Bone marrow (tissue), 2 donors: ENCODE results near the gene VCL.
"Not testable (repeated sequence)": the region's sequence is repeated elsewhere in the genome, so short reads cannot be mapped to it uniquely, and the experiment has no call there.

Experiments used
- DNase-seq, 2 donors: peaks; one replicate each; lab custom pipeline; 2025; lab: John Stamatoyannopoulos, UW

The VCL gene

DNA sequence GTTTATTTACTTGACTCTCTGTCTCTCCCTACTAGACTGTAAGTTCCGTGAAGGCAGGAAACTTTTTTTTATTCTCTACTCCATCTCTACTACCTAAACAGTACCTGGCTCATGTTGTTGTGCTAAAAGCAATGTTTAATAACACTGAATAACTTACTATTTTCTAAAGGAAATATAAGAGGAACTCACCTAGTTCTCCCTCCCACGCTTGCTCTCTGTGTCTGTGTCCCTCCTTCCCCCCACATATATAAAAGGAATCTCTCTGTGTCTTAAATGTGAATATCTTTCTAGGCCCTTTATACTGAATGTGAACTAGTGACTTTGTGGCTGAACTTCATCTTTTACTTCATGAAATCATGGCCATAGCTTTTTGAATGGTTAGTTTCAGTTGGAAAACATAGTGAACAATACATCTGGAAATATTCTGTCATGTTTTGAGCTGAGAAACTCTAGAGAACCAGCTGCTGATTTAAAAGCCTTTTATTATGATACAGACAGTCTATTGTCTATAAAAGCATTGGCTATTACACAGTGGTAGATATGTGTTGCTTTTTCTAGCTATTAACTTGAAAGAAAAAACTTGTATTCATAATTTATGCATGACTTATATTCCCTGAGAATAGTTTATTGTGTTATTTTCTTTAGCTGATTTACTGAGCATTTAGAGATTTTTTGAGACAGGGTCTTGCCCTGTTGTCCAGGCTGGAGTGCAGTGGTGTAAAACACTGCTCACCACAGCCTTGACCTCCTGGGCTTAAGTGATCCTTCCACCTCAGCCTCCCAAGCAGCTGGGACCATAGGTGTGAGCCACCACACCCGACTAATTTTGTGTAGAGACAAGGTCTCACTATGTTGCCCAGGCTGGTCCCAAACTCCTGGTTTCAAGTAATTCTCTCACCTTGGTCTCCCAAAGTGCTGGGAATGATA, 42.5 kb downstream of the VCL start:
- peak in 1 of 2 donors; percentile 25 for DNase-seq

DNA sequence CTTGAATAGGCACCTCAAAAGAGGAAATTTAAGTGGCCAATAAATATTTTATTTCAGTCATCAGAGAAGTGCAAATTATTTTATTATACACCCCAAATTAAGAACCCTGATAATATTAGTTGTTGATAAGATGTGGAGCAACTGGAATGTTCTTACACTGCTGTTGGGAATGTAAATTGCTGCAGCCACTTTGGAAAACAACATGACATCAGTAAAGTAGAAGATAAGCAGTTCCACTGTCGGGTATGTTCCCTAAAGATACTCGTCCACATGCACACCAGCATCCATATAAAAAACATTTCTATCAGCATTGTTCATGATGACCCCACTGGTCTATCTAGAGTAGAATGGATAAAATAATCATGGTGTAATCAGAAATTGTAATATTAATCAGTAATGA, 46.5 kb downstream of the VCL start:
- DNase-seq: no peak

DNA sequence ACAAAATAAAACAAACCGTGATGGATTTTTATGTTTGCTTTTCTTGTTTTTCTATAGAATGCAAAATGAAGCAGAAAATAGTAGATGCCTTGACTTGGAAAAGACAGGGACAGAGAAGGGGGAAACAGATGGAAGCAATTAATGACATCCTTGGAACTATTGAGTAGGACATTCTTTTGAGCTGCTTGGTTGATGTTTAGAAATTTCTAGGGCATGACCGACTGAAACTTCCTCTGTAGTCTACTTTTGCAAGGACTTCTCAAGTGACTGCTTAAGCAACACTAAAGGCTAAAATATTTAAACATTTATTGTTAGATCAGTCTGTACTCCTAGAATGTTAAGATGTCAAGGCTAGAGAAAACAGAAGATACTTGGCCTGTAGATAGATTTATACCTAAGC, 49.4 kb downstream of the VCL start:
- DNase-seq: no peak

DNA sequence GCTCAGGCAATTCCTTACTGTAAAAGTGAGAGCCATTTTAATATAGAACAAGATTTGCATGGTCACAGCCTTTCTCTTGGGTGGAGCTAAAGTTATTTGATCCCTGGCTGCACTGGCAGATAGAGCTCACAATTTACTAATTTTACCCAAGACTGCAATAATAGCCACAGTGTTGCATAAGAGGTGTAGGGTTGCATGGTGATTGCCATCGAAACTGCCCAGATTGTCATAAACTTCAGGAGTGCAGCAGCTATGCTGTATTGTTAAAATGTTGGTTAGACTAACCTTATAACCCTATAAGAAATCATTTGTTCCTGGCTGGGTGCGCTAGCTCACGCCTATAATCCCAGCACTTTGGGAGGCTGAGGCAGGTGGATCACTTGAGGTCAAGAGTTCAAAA, 50.0 kb downstream of the VCL start:
- no peak for DNase-seq

DNA sequence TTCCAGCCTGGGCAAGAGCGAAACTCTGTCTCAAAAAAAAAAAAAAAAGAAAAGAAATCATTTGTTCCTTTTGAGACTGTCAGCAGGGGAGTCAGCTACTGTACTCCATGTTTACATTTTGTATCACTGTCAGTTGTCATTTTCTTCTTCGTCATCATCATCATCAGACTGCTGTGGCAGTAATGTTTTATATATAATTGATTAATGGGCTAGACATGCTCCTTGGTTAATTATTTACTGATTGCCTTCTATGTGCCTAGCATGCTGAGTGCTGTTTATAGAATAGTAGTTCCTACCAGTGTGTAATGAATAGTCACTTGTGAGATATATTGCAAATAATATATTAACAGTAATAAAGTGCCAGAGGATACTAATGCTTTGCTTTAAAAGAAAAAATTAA, 50.5 kb downstream of the VCL start:
- no peak for DNase-seq

DNA sequence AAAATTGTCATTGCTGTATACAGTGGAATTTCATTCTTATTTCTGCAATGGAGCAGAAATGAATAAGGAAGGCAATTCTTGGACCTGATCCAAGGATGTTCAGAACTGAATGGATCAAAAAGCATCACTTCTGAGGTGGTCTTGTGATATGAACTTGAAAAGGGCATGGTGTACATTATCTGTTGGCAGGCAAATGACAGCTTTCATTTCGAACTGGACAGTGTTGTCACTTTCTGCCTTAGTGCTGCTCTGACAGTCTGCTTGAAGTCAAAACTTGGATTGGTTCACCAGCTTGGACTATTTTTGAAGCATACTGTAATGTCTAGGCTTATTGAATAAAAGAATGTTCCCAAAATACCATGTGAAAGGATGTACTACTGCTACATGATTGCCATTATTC, 52.0 kb downstream of the VCL start:
- DNase-seq: no peak

DNA sequence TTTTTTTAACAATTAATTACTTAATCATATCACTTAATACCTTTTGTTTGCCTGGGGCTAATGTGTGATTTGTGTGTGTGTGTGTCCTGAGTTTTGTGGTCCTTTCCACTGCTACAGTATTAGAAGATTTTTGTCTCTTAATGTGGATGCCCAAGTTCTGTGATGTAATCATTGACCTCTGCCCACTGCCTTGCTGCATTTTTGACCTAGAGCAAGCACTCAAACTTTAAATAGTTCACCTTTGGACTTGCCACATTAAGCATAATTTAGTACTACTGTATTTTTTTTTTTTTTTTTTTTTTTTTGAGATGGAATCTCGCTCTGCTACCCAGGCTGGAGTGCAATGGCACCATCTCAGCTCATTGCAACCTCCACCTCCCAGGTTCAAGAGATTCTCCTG, 52.7 kb downstream of the VCL start:
- DNase-seq: no peak

DNA sequence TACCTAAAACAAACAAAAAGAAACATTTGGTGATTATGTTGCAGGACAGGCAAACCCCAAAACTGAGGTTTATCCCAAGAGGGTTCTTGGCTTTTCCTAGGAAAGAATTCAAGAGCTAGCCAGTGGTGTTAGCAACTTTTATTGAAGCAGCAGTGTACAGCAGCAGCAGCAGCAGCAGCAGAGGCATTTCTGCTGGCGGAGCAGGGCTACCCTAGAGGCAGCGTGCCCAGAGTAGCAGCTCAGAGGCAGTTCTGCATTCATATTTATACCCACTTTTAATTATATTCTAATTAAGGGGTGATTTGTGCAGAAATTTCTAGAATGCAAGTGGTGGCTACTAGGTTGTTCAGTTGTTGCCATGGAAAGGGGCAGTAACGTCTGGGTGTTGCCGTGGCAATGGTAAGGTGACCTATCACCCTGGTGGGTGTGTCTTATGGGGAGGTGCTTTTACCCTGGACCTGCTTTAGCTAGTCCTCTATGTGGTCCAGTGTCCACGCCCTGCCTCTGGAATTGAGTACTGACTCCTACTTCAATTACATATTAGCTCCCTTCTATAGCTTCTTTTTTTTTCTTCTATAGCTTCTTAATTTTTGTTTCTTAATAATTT, 53.9 kb downstream of the VCL start:
- no peak for DNase-seq

DNA sequence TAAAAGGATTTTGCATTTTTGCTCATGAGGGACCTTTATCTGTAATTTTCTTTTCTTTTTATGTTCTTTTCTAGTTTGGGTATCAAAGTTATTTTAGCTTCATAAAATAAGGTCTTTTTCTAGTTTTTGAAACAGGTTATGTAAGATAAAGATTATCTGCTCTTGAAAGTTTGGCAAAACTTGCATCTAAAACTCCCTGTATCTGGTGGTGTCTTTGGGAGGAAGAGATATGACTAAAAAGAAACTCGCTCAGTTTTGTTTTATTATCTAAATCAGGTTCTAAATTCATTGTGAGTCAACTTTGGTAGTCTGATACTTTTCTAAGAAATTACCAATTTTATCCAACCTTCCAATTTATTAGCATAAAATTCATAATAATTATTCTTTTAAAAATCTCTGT, 55.1 kb downstream of the VCL start:
- DNase-seq: no peak

DNA sequence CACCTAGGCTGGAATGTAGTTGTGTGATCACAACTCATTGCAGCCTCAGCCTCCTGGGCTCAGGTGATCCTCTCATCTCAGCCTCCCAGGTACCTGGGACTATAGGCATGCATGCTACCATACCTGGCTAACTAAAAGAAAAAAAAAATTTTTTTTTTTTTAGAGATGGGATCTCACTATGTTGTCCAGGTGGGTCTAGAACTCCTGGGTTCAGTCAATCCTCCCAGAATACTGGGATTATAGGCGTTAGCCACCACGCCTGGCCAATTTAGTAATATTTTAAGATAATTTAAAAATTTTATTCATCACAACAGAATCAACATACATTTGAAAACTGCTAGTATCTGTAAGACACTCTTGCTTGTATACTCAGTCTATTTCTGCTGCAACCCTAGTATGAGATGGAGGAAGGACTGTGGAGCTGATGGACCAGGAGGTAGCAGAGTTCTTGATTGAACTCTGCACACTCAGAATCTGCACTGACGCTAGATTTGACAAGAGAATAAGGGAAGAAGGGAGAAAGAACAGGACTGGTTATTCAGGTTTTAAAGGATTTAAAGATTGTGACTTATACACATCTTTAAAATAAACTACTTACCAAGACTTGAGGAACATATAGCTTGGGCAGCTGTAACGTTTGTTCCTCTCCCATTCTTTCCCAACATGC, 57.6 kb downstream of the VCL start:
- no peak for DNase-seq

DNA sequence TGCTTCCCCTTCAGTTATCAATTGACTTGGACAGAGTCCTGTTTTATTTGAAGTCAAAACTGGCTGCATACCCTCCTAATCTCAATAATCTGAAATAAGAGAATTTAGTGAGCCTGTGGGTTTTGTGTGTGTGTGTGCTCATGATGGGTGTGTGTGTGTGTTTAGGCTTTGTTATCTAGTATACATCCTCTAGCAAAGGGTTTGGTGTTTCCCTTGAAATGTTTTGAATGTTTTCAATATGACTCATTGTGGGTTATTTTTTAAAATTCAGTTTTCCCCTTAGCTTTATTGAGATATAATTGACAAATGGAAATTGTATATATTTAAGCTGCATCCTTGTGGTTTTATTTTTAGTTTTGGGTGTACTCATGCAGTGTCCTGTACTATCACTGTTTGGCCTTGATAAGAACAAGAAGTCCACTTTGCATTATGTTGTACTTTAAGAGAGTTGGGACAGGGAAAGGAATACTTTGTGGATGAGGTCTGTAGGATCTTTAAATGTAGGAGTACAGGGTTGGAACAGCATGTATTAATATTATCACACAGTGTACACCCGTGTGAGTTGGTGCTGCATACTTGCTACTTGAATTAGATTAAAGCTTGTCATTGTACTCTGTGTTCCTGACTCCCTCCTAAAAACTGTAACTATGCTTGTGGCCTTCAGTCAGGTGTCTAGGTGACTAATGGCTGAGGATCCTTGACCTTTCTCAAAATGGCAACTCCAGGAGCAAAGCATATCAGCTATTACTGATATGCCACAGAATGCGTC, 58.3 kb downstream of the VCL start:
- DNase-seq: peak in 1 of 2 donors; percentile 38

DNA sequence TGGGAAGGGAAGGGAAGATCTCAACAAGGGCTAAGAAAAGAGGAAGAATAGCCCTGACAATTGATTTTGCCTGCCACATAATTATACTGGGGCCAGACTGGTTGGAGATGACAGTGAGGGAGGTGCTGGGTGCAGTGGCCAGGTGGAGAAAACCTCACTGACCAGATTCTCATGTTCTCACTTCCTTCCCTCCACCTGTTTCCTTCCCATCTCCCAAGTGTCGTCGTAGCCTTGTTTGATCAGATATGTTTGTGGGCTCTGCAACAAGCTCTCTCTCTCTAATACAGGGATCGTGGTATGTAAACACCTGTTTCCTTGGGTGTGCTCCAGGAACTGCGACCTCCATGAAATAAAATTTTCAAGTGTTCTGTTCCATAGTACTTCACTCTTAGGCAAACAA, 60.2 kb downstream of the VCL start:
- no peak for DNase-seq

DNA sequence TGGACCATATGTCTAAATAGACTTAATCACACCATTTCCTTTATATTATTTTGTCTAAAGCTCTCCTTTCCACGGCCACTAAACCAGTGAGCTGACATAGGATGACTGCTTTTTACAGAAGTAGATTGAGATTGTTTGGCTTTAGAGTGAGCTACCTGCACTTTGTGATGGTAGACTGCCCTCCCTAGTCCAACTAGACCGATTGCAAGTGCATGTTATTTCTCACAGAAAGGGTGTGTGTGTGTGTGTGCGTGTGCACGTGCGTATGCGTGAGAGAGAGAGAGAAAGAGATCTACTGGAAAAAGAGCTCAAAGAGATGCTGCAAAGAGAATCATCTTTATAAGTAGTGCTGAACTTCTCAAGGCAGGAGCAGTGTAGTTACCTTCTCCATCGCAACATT, 60.7 kb downstream of the VCL start:
- no peak for DNase-seq

DNA sequence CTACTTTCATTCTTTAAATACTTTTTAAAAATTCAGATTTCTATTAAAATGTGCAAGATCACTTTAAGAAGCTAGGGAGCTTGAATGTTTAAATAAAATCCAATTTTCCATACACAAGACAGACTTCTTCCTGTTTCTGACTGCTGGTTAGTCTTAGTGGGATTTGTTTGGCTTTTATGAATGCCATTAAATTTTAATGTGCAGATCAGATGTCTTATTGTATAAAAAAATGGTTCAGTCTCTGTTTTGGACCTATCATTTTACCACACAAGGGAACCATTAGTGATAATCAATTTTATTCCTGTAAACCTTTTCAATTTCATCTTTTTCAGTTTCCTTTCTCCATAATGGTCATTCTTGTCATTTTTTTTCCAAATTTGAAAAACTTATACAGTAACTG, 63.2 kb downstream of the VCL start:
- DNase-seq: no peak

DNA sequence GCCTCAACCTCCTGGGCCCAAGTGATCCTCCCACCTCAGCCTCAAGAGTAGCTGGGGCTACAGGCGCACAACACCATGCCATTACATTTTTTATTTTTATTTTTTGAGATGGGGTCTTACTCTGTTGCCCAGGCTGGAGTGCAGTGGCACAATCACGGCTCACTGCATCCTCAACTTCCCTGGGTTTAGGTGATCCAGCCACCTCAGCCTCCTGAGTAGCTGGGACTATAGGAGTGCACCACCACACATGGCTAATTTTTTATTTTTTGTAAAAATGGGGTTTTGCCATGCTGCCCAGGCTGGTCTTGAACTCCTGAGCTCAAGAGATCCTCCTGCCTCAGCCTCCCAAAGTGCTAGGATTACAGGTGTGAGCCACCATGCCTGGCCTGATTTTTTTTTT, 64.1 kb downstream of the VCL start:
- DNase-seq: not testable (repeated sequence)

DNA sequence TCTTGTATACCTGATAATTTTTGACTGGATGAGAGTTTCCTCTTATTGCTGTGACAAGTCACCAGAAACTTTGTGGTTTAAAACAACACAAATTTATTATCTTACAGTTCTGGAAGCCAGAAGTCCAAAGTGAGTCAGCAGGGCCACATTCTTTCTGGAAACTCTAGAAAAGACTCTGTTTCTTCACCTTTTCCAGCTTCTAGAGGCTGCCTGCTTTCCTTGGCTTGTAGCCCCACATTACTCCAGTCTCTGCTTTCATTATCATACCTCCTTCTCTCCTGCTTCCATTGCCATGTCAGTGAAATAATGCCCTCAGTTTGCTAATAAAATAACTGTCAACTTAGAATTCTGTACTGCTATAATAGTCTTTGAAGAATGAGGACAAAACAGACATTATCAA, 65.3 kb downstream of the VCL start:
- DNase-seq: no peak

DNA sequence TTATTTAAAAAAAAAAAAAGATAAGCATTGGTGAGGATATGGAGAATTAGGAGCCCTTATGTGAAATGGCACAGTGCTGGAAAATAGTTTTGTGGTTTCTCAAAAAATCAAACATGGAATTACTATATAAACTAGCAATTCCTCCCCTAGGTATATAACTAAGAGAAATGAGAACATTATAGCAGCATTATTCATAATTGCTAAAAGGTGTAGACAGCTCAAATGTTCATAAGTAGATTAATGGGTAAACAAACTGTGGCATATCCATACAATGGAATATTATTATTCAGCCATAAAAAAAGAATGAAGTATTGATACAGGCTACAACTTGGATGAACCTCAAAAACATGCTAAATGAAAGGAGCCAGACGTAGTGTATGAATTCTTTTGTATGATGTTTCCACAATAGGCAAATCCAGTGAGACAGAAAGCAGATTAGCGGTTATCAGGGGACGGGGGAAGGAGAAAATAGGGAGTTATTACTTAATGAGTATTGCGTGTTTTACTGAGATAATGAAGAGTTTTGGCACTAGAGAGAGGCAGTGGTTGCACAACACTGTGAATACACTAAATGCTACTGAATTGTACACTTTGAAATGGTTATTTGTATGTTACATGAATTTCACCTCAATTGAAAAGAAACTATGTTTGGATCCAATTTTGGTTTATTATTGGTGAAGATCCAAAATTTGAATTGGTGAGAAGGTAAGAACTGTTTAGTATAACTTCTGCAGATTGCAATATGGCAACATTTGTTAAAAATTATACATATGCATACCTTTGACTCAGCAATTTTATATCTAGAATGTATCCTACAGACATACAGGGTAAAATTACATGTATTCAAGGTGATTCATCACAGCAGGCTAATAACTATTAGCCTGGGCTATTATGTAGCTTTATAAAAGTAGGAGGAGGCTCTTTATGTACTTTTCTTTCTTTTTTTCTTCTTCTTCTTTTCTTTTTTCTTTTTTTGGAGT, 69.7 kb downstream of the VCL start:
- DNase-seq: no peak

DNA sequence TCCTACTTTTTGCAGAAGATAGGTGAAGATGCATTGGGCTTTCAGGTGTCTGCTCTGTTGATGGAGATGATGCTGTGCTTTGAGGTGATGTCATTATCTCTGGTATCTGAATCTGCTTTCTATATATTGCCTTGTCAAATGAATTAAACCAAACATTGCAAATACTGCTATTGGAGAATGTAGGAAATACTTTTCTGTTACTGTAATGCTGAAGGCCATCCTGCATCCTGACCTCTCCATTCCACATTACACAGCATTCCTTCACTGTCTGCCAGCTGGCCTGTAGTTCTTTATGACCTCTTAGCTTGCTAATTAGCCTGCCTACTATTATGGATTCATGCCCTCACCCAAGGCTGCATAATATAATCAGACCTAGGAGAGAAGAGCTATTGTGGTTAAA, 73.2 kb downstream of the VCL start:
- DNase-seq: no peak

DNA sequence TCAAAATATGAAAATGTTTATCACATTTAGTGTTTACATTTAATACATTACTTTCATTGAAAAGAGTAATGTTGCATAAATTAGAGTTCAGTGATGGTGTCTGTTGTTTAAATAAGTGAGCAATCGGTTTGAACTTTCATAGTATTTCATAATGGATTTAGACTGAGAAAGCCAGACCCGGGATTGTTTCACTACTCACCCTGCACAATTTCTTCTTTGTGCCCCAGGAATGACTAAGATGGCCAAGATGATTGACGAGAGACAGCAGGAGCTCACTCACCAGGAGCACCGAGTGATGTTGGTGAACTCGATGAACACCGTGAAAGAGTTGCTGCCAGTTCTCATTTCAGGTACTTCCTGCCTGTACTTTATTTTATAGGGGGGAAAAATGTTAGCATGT, 74.6 kb downstream of the VCL start:
- DNase-seq: no peak

DNA sequence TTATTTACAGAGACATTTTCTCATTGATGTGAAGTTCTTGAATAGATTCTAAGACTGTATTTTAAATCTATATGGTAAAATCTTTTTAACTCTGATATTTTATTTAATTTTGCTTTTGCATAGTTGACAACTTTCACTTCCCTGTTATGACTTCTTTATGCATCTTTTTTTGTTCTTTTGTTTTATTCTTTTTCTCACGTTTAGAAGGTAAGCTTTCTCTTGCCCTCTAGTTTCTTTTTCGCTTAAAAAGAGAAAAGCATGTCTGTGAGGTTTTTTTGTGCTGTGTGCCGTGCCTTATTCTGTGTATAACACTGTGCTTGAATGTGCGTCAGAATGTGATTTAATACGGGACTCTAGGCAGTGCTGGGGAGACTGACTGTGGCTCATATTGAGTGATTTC, 78.0 kb downstream of the VCL start:
- DNase-seq: no peak

DNA sequence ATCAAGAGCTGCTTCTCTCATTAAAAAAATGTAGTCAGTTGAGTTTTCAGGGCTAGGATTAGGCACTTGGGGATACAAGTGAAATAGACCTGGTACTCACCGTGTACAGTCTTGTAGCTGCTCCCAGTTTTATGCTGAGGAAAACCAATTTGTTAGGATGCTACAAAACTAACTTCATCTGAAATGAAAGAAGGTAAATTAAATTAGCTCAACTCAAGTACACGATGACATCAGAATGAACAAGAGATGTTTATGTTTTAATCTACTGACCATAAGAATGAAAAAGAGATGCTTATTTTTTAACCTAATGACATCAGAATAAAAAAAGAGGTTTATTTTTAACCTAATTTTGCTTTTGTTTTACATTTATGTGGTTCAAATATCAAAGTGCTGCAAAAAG, 79.0 kb downstream of the VCL start:
- no peak for DNase-seq
